HG02970 (cell line): ENCODE results near the gene PRSS8.

ENCODE experiments used
- ATAC-seq: cut with Tn5 transposase; IDR thresholded peaks from one replicate; pipeline ENCODE4 v1.9.1; 2021; ENCODE audit warnings: mild to moderate bottlenecking, moderate library complexity, moderate number of reproducible peaks; ENCODE audit not compliant: unreplicated experiment, low FRiP score

The PRSS8 gene

DNA sequence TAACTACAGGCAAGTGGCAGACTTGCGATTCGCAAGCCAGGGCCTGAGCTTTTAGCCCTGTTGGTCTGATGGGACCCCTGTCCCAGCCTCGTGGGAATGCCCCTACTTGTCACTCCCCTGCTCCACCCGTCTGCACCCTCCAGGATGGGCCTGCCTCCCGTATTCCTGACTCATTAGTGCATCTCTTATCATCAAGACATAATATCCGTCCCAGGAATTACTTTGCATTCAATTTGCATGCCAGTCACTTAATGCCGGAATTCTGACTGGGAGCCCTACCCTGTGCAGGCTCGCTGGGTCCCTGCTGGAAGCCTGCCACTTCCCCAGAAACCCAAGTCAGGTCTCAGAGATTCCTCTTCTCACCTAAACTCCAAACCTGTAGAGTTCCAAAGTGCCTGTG lies 50.1 kb downstream of the PRSS8 start:
- no peak for ATAC-seq

DNA sequence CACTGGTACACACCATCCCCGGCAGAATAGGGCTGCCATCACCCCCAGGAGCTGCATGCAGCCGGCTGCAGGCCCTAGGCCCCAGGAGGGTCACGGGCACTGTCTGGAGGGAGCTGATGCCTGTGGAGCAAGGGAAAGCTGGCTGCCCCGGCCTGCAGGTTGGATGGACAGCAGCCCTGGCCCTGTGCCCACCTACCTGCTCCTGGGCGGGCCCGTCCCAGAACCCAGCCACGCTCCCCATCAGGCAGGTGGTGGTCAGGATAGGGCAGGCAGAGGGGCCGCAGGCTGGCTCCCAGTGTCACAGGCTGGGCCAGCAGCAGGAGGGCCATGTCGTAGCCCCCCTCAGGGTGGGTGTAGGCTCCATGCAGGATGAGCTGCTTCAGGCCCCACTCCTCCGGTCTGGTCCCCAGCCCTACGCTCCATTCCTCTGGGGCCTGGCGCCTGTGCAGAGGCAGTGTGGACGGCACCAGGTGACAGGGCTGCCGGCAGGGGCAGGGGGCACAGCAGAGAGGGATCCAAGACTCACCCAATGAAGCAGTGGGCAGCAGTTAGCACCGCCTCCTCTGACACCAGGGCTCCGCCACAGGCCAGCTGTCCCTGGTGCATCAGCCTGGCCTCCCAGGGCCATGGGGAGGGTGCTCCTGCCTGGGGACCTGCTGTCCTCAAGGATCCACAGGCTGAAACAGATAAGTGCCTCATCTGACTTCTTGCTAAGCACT lies 50.8 kb downstream of the PRSS8 start:
- no peak for ATAC-seq

- no peak for ATAC-seq
Observed at GRCh38 chr16:31083981-31084380, 51.5 kb downstream of the PRSS8 start.

- ATAC-seq, result no peak
Observed at GRCh38 chr16:31083556-31083955, 52.0 kb downstream of the PRSS8 start.

- ATAC-seq, result no peak
Observed at GRCh38 chr16:31083081-31083480, 52.4 kb downstream of the PRSS8 start.

DNA sequence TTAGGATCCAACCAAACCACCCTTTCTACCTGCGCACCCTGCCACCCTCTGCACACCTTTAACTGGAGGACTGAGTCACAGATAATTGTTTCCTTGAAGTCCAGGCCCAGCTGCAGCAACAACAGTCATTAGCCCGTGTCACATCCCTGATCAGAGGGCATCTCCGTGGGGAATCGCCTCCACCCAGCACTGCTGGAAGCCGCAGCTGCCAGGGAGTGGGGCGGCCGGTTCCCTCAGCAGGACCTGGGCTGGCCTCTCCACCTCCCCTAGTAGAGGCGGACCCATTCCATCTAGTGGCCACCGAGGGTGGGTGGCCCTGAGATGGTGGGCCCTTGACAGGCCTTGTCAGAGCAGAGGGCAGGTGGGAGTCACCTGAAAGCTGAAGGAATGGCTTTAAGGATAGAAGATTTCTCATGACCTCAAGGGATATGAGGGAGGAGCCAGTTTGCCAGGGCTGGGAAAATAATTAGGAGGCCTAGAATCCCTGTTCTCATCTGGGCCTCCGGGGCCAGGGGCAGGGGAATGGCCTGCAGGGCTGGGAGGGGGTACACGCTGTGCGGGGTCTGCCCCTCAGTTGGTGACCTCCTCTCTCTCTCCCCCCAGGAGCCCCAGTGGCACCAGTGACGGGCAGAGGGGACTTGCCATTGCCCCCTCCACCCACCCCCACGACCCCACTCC lies 53.0 kb downstream of the PRSS8 start:
- ATAC-seq, result no peak
